NT2/D1 (cell line): ENCODE data around the gene ICAM2.

Experiments
- SUZ12 ChIP-seq: IDR thresholded peaks from 2 replicates; pipeline ENCODE4 v1.6.1; 2011; ENCODE audit not compliant: insufficient read length, insufficient read depth; ENCODE audit errors: extremely low read depth
- YY1 ChIP-seq: IDR thresholded peaks from 2 replicates; pipeline ENCODE4 v1.6.1; 2011; ENCODE audit not compliant: insufficient read length, insufficient read depth
- ZNF274 ChIP-seq: IDR thresholded peaks from 2 replicates; pipeline ENCODE4 v1.6.1; 2011; ENCODE audit warnings: mild to moderate bottlenecking, low read depth, low read length

GRCh38 chr17:64016974-64017373 is 3.5 kb downstream of the ICAM2 start:
- TF ChIP-seq ZNF274 (no peak), SUZ12 (no peak), YY1 (no peak)
